ENCODE results near the gene RBM8A. TPM values are rescaled to one million over a fixed set of nuclear protein-coding genes. Genes with fewer than 3 reads are reported as not detected.
A peak's percentile ranks its signal among the peaks of the same experiment; 100 is the strongest.

The RBM8A gene
- total and polyA plus RNA-seq, 7 experiments from 2014 or later: 115 to 182 (median 140) TPM

- Mint-ChIP-seq H3K27me3 (no peaks in the 10 kb centered on the region), H3K36me3 (peaks cover 0 to 24% (median 10%) of the 10 kb centered on the region in 5 donors), H3K27ac (no peak overlapping the region), H3K4me3 (no peak overlapping the region), H3K9me3 (no peaks in the 10 kb centered on the region), H3K4me1 (peaks cover 1 to 21% (median 7%) of the 10 kb centered on the region in 7 donors)
- no peak overlapping the region for H3K27ac ChIP-seq (ENCODE audit: low read depth, low read length)
- peaks cover 0 to 29% (median 8%) of the 10 kb centered on the region in 3 experiments for H3K36me3 ChIP-seq (ENCODE audit: control insufficient read depth in 2 of 3, insufficient read depth in 3 of 3, low read length in 3 of 3)
- ChIA-PET CTCF (interaction anchor here (4.7 kb wide), 1 partner anchor 63 kb away, joined by 41 read pairs; the partner anchor contains the start of gene NUDT17), POLR2A (interaction anchor here (1.4 to 1.6 kb wide), 3 partner anchors 19 to 63 kb away, joined by 4 to 7 read pairs (median 5); partner anchors contain the start of genes ANKRD34A, NUDT17, POLR3GL and RBM8A)
- no peaks in the 10 kb centered on the region for H3K4me1 ChIP-seq (ENCODE audit: control insufficient read depth in 2 of 2, insufficient read depth in 2 of 2, low read length in 2 of 2)
- H3K9me3 ChIP-seq (ENCODE audit: control insufficient read depth in 2 of 3, low read length in 3 of 3): no peaks in the 10 kb centered on the region
- no peaks in the 10 kb centered on the region for H3K27me3 ChIP-seq (ENCODE audit: control insufficient read depth in 2 of 2, insufficient read depth in 2 of 2, low read length in 2 of 2)
- H3K4me3 ChIP-seq (ENCODE audit: low read length): no peak overlapping the region
- DNase-seq (no peak), ATAC-seq (no peak)
- intact Hi-C loops (cut with micrococcal nuclease): no loop called here
These were observed 18.6 kb downstream of the RBM8A start for GRCh38 chr1:145908653-145909052.

- no peaks in the 10 kb centered on the region for H3K9me3 Mint-ChIP-seq
These were observed 20.1 kb downstream of the RBM8A start for GRCh38 chr1:145906954-145907753.

GRCh38 chr1:145901312-145902021 lies 25.8 kb downstream of the RBM8A start:
- Histone ChIP-seq H3K27ac (ENCODE audit: low read depth, low read length) (no peak overlapping the region), H3K27me3 (ENCODE audit: control insufficient read depth in 2 of 2, insufficient read depth in 2 of 2, low read length in 2 of 2) (no peaks in the 10 kb centered on the region), H3K9me3 (ENCODE audit: control insufficient read depth in 2 of 3, low read length in 3 of 3) (no peaks in the 10 kb centered on the region), H3K4me3 (ENCODE audit: low read length) (no peak overlapping the region), H3K36me3 (ENCODE audit: control insufficient read depth in 2 of 3, insufficient read depth in 3 of 3, low read length in 3 of 3) (peaks cover 0 to 10% (median 0%) of the 10 kb centered on the region in 3 experiments), H3K4me1 (ENCODE audit: control insufficient read depth in 2 of 2, insufficient read depth in 2 of 2, low read length in 2 of 2) (no peaks in the 10 kb centered on the region)
- no peaks in the 10 kb centered on the region for H3K9me3 Mint-ChIP-seq
- H3K27ac Mint-ChIP-seq: peak overlapping the region in 1 of 9 donors; percentile 6
- peaks cover 0 to 31% (median 8%) of the 10 kb centered on the region in 5 donors for H3K36me3 Mint-ChIP-seq
- intact Hi-C loops (cut with micrococcal nuclease): no loop called here
- no peaks in the 10 kb centered on the region for H3K4me1 Mint-ChIP-seq
- ATAC-seq (no peak), DNase-seq (no peak)
- CTCF ChIA-PET: no interaction called here
- POLR2A ChIA-PET: interaction anchor here (0.6 kb wide), 1 partner anchor 22 kb away, joined by 4 read pairs; no protein-coding TSS in a partner anchor
- no peaks in the 10 kb centered on the region for H3K27me3 Mint-ChIP-seq
- no peak overlapping the region for H3K4me3 Mint-ChIP-seq

More at GRCh38 chr1:145906954-145907753, 20.1 kb downstream of the RBM8A start:
- H3K36me3 Mint-ChIP-seq: peaks cover 0 to 16% (median 11%) of the 10 kb centered on the region in 5 donors
- H3K36me3 ChIP-seq (ENCODE audit: control insufficient read depth in 2 of 3, insufficient read depth in 3 of 3, low read length in 3 of 3): peaks cover 0 to 16% (median 7%) of the 10 kb centered on the region in 3 experiments
- no peaks in the 10 kb centered on the region for H3K4me1 ChIP-seq (ENCODE audit: control insufficient read depth in 2 of 2, insufficient read depth in 2 of 2, low read length in 2 of 2)
- H3K4me1 Mint-ChIP-seq: peaks cover 0 to 16% (median 5%) of the 10 kb centered on the region in 7 donors
- DNase-seq (no peak), ATAC-seq (no peak)
- CTCF ChIA-PET: interaction anchor here (0.6 to 1.2 kb wide), 3 partner anchors 26 to 125 kb away, joined by 3 read pairs; no protein-coding TSS in a partner anchor
- intact Hi-C loops (cut with micrococcal nuclease): no loop called here
- H3K4me3 ChIP-seq (ENCODE audit: low read length): no peak overlapping the region
- H3K4me3 Mint-ChIP-seq: no peak overlapping the region
- H3K9me3 ChIP-seq (ENCODE audit: control insufficient read depth in 2 of 3, low read length in 3 of 3): no peaks in the 10 kb centered on the region
- no peaks in the 10 kb centered on the region for H3K27me3 Mint-ChIP-seq
- POLR2A ChIA-PET: interaction anchor here (0.6 to 1.6 kb wide), 2 partner anchors 59 to 61 kb away, joined by 3 to 7 read pairs; partner anchors contain the start of gene NUDT17
- no peak overlapping the region for H3K27ac ChIP-seq (ENCODE audit: low read depth, low read length)
- no peaks in the 10 kb centered on the region for H3K27me3 ChIP-seq (ENCODE audit: control insufficient read depth in 2 of 2, insufficient read depth in 2 of 2, low read length in 2 of 2)
- H3K27ac Mint-ChIP-seq: peak overlapping the region in 1 of 9 donors; percentile 49

DNA sequence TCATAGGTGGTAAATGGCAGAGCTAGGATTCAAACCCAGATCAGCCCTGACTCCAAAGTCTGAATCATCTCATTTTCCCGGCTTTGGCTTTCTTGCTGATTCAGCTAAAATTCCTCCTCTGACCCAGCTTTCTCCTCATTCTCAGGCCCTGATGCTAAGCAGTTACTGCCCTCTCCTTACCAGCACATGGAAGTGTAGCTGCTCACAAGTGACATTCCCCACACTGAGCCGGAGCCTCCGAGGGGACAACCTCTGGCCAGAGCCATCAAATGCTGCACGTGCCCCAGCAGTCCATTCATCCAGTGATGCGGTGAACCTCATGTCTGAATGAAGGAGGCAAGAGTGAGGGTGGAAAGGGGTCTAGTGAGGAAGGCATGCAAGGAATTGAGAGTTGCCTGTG lies 28.5 kb downstream of the RBM8A start:
- DNase-seq (no peak), ATAC-seq (no peak)
- Mint-ChIP-seq H3K4me3 (no peak overlapping the region), H3K36me3 (peaks cover 0 to 30% (median 8%) of the 10 kb centered on the region in 5 donors), H3K9me3 (no peaks in the 10 kb centered on the region), H3K27ac (no peak overlapping the region), H3K4me1 (no peaks in the 10 kb centered on the region), H3K27me3 (no peaks in the 10 kb centered on the region)
- H3K27me3 ChIP-seq (ENCODE audit: control insufficient read depth in 2 of 2, insufficient read depth in 2 of 2, low read length in 2 of 2): no peaks in the 10 kb centered on the region
- H3K27ac ChIP-seq (ENCODE audit: low read depth, low read length): no peak overlapping the region
- CTCF ChIA-PET: no interaction called here
- H3K4me1 ChIP-seq (ENCODE audit: control insufficient read depth in 2 of 2, insufficient read depth in 2 of 2, low read length in 2 of 2): no peaks in the 10 kb centered on the region
- H3K36me3 ChIP-seq (ENCODE audit: control insufficient read depth in 2 of 3, insufficient read depth in 3 of 3, low read length in 3 of 3): peaks cover 0 to 10% (median 0%) of the 10 kb centered on the region in 3 experiments
- POLR2A ChIA-PET: no interaction called here
- H3K9me3 ChIP-seq (ENCODE audit: control insufficient read depth in 2 of 3, low read length in 3 of 3): no peaks in the 10 kb centered on the region
- H3K4me3 ChIP-seq (ENCODE audit: low read length): no peak overlapping the region
- intact Hi-C loops (cut with micrococcal nuclease): no loop called here

GRCh38 chr1:145897969-145898368 lies 29.3 kb downstream of the RBM8A start:
- peaks cover 0 to 30% (median 8%) of the 10 kb centered on the region in 5 donors for H3K36me3 Mint-ChIP-seq
- peak overlapping the region in 1 of 9 donors; percentile 36 for H3K27ac Mint-ChIP-seq
- no peaks in the 10 kb centered on the region for H3K27me3 Mint-ChIP-seq
- H3K4me3 Mint-ChIP-seq: no peak overlapping the region
- no peak for ATAC-seq
- no peaks in the 10 kb centered on the region for H3K27me3 ChIP-seq (ENCODE audit: control insufficient read depth in 2 of 2, insufficient read depth in 2 of 2, low read length in 2 of 2)
- peaks cover 0 to 10% (median 0%) of the 10 kb centered on the region in 3 experiments for H3K36me3 ChIP-seq (ENCODE audit: control insufficient read depth in 2 of 3, insufficient read depth in 3 of 3, low read length in 3 of 3)
- no peak overlapping the region for H3K27ac ChIP-seq (ENCODE audit: low read depth, low read length)
- H3K4me1 ChIP-seq (ENCODE audit: control insufficient read depth in 2 of 2, insufficient read depth in 2 of 2, low read length in 2 of 2): no peaks in the 10 kb centered on the region
- H3K9me3 ChIP-seq (ENCODE audit: control insufficient read depth in 2 of 3, low read length in 3 of 3): no peaks in the 10 kb centered on the region
- no peaks in the 10 kb centered on the region for H3K4me1 Mint-ChIP-seq
- intact Hi-C loops (cut with micrococcal nuclease): no loop called here
- no peak for DNase-seq
- H3K4me3 ChIP-seq (ENCODE audit: low read length): no peak overlapping the region
- POLR2A ChIA-PET: no interaction called here
- CTCF ChIA-PET: no interaction called here
- H3K9me3 Mint-ChIP-seq: no peaks in the 10 kb centered on the region

DNA sequence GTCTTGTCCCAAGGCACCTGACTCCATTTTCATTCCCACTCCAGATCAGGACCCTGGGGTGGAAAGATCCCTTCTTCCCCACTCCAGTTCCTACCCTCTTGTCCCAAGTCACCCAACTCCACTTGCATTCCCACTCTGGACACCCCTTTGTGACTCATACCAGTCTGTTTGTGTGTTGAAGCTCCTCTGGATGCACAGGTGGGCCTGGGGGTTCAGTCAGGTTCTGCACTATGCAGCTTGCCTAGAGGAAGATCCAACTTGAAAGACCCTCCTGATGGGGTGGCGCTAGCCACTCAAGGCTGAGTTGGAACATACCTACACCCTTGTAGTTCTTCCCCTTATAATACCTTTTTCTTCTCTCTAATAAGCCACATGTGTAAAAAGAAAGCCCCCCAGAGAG lies 31.8 kb downstream of the RBM8A start:
- H3K27me3 Mint-ChIP-seq: no peaks in the 10 kb centered on the region
- Histone ChIP-seq H3K4me3 (ENCODE audit: low read length) (no peak overlapping the region), H3K36me3 (ENCODE audit: control insufficient read depth in 2 of 3, insufficient read depth in 3 of 3, low read length in 3 of 3) (peaks cover 0 to 10% (median 0%) of the 10 kb centered on the region in 3 experiments), H3K4me1 (ENCODE audit: control insufficient read depth in 2 of 2, insufficient read depth in 2 of 2, low read length in 2 of 2) (no peaks in the 10 kb centered on the region), H3K9me3 (ENCODE audit: control insufficient read depth in 2 of 3, low read length in 3 of 3) (no peaks in the 10 kb centered on the region), H3K27me3 (ENCODE audit: control insufficient read depth in 2 of 2, insufficient read depth in 2 of 2, low read length in 2 of 2) (no peaks in the 10 kb centered on the region), H3K27ac (ENCODE audit: low read depth, low read length) (no peak overlapping the region)
- H3K27ac Mint-ChIP-seq: peak overlapping the region in 1 of 9 donors; percentile 60
- no peak for DNase-seq
- H3K4me3 Mint-ChIP-seq: no peak overlapping the region
- ChIA-PET CTCF (interaction anchor here (0.6 to 1.1 kb wide), 6 partner anchors 17 to 148 kb away, joined by 3 to 6 read pairs (median 3); no protein-coding TSS in a partner anchor), POLR2A (no interaction called here)
- H3K36me3 Mint-ChIP-seq: peaks cover 0 to 18% (median 5%) of the 10 kb centered on the region in 5 donors
- no peaks in the 10 kb centered on the region for H3K9me3 Mint-ChIP-seq
- peaks cover 0 to 4% (median 0%) of the 10 kb centered on the region in 7 donors for H3K4me1 Mint-ChIP-seq
- intact Hi-C loops (cut with micrococcal nuclease): no loop called here
- ATAC-seq: no peak

Data from naive thymus-derived CD4-positive, alpha-beta T cell (primary cell).